Measurements from ENCODE around the gene POU2F3.

Gene POU2F3

GRCh38 chr11:120326228-120326627, 86.3 kb downstream of the POU2F3 start:
- DNase-seq = no peak

GRCh38 chr11:120326845-120327281, 86.9 kb downstream of the POU2F3 start:
- no peak for DNase-seq

- no peak for DNase-seq
Observed at GRCh38 chr11:120327311-120327710, 87.4 kb downstream of the POU2F3 start.

- DNase-seq = no peak
Observed at GRCh38 chr11:120329556-120329955, 89.6 kb downstream of the POU2F3 start.

- DNase-seq = no peak
Observed at GRCh38 chr11:120330045-120330444, 90.1 kb downstream of the POU2F3 start.

GRCh38 chr11:120331301-120331996, 91.5 kb downstream of the POU2F3 start:
- no peak for DNase-seq

- DNase-seq = no peak
Observed at GRCh38 chr11:120332822-120333716, 93.1 kb downstream of the POU2F3 start.

- DNase-seq = no peak
Observed at GRCh38 chr11:120333801-120334200, 93.9 kb downstream of the POU2F3 start.

- no peak for DNase-seq
Observed at GRCh38 chr11:120334332-120334731, 94.4 kb downstream of the POU2F3 start.

- DNase-seq = peak; percentile 25
Observed at GRCh38 chr11:120334894-120335462, 95.0 kb downstream of the POU2F3 start.

- no peak for DNase-seq
Observed at GRCh38 chr11:120335556-120335907, 95.6 kb downstream of the POU2F3 start.

GRCh38 chr11:120335908-120336640, 96.1 kb downstream of the POU2F3 start, which contains the start of gene ARHGEF12:
ARHGEF12 (plus strand) TSS chr11:120336413; CDS start chr11:120337244, 831 bp downstream.
- peak; percentile 84 for DNase-seq

- peak; percentile 30 for DNase-seq
Observed at GRCh38 chr11:120336641-120337354, 96.9 kb downstream of the POU2F3 start.

GRCh38 chr11:120337355-120338106, 97.6 kb downstream of the POU2F3 start:
- no peak for DNase-seq

GRCh38 chr11:120338107-120338933, 98.4 kb downstream of the POU2F3 start:
- no peak for DNase-seq

- no peak for DNase-seq
Observed at GRCh38 chr11:120339394-120339890, 99.5 kb downstream of the POU2F3 start.

GRCh38 chr11:120340529-120340928, 100.6 kb downstream of the POU2F3 start:
- DNase-seq = no peak

- no peak for DNase-seq
Observed at GRCh38 chr11:120342226-120342625, 102.3 kb downstream of the POU2F3 start.

- no peak for DNase-seq
Observed at GRCh38 chr11:120342678-120343077, 102.7 kb downstream of the POU2F3 start.

- DNase-seq = no peak
Observed at GRCh38 chr11:120343429-120343828, 103.5 kb downstream of the POU2F3 start.

Data from stimulated activated CD4-positive, alpha-beta T cell treated with anti-CD3 and anti-CD28 coated beads, Interleukin-1b, Interleukin-23, amount 100 ng/mL, for 48 hours (primary cell).